Astrocyte (in vitro differentiated cells and primary cell): ENCODE data around the gene OSBPL6. TPM values are rescaled to one million over a fixed set of nuclear protein-coding genes. Genes with fewer than 3 reads are reported as not detected.

Experiments used
- DNase-seq: peaks from one replicate; pipeline ENCODE4 v3.0.0-alpha.2; 2010; ENCODE audit warnings: low read depth
- FAIRE-seq: peaks from 2 replicates; lab custom pipeline; 2011; peaks lifted over from hg19 to GRCh38; lab: Jason Lieb, UNC
- H2AFZ ChIP-seq: 2 replicates; pipeline ENCODE4 v1.6.0; 2012; ENCODE audit warnings: low read depth, low read length, inconsistent platforms
- H3K27ac ChIP-seq: 2 replicates; pipeline ENCODE4 v1.5.1; 2011; ENCODE audit warnings: low read depth, low read length, inconsistent platforms
- H3K27me3 ChIP-seq: 2 replicates; pipeline ENCODE4 v1.6.0; 2011; ENCODE audit warnings: low read length, inconsistent platforms; ENCODE audit not compliant: insufficient read depth
- H3K36me3 ChIP-seq: 2 replicates; pipeline ENCODE4 v1.5.1; 2011; ENCODE audit warnings: low read length, inconsistent platforms; ENCODE audit not compliant: insufficient read depth
- H3K4me1 ChIP-seq: 2 replicates; pipeline ENCODE4 v1.5.1; 2011; ENCODE audit warnings: low read length, inconsistent platforms; ENCODE audit not compliant: insufficient read depth
- H3K4me2 ChIP-seq: 2 replicates; pipeline ENCODE4 v1.6.0; 2012; ENCODE audit warnings: low read length, inconsistent platforms
- H3K4me3 ChIP-seq: 2 replicates; pipeline ENCODE4 v1.5.1; 2011; ENCODE audit warnings: low read depth, mild to moderate bottlenecking, low read length, inconsistent platforms; ENCODE audit not compliant: insufficient read depth
- H3K79me2 ChIP-seq: 2 replicates; pipeline ENCODE4 v1.6.0; 2012; ENCODE audit warnings: mild to moderate bottlenecking, low read length, inconsistent platforms; ENCODE audit not compliant: insufficient read depth
- H3K9ac ChIP-seq: 2 replicates; pipeline ENCODE4 v1.6.0; 2012; ENCODE audit warnings: mild to moderate bottlenecking, low read length, inconsistent platforms
- H3K9me3 ChIP-seq: 2 replicates; pipeline ENCODE4 v1.5.1; 2012; ENCODE audit warnings: low read depth, mild to moderate bottlenecking, low read length, inconsistent platforms; ENCODE audit not compliant: insufficient read depth
- H4K20me1 ChIP-seq: 2 replicates; pipeline ENCODE4 v1.6.0; 2012; ENCODE audit warnings: low read length, inconsistent platforms; ENCODE audit not compliant: insufficient read depth
- H3K27ac Mint-ChIP-seq: one replicate; pipeline ENCODE4 v1.8.0; 2021; ENCODE audit warnings: mild to moderate bottlenecking, mixed read lengths; ENCODE audit not compliant: unreplicated experiment
- H3K27me3 Mint-ChIP-seq: one replicate; pipeline ENCODE4 v1.8.0; 2021; ENCODE audit warnings: low read depth, mixed read lengths; ENCODE audit not compliant: unreplicated experiment
- H3K36me3 Mint-ChIP-seq: one replicate; pipeline ENCODE4 v1.8.0; 2021; ENCODE audit warnings: low read depth, mixed read lengths; ENCODE audit not compliant: unreplicated experiment
- H3K4me1 Mint-ChIP-seq: one replicate; pipeline ENCODE4 v1.8.0; 2021; ENCODE audit warnings: low read depth, mixed read lengths; ENCODE audit not compliant: unreplicated experiment
- H3K4me3 Mint-ChIP-seq: one replicate; pipeline ENCODE4 v1.8.0; 2021; ENCODE audit warnings: mild to moderate bottlenecking, moderate library complexity, mixed read lengths; ENCODE audit not compliant: unreplicated experiment
- H3K9me3 Mint-ChIP-seq: one replicate; pipeline ENCODE4 v1.8.0; 2021; ENCODE audit warnings: mild to moderate bottlenecking, mixed read lengths; ENCODE audit not compliant: unreplicated experiment
- EZH2 ChIP-seq: IDR thresholded peaks from 2 replicates; pipeline ENCODE4 v1.6.1; 2012; ENCODE audit warnings: mild to moderate bottlenecking, low read length, inconsistent platforms; ENCODE audit not compliant: insufficient read depth
- total RNA-seq: library from RNA; stranded (reverse); gene quantifications from 2 replicates; pipeline ENCODE4 v1.2.1, GENCODE V29; 2021
- TF ChIP-seq, protein P1 (sequence below): IDR thresholded peaks from 2 replicates; pipeline ENCODE4 v1.5.1; 2011; ENCODE audit warnings: low read depth, mild to moderate bottlenecking, inconsistent platforms, low read length, moderate library complexity; ENCODE audit not compliant: insufficient read depth

OSBPL6 gene
- total RNA-seq, 1 donor from 2014 or later = 13.4 TPM

DNA sequence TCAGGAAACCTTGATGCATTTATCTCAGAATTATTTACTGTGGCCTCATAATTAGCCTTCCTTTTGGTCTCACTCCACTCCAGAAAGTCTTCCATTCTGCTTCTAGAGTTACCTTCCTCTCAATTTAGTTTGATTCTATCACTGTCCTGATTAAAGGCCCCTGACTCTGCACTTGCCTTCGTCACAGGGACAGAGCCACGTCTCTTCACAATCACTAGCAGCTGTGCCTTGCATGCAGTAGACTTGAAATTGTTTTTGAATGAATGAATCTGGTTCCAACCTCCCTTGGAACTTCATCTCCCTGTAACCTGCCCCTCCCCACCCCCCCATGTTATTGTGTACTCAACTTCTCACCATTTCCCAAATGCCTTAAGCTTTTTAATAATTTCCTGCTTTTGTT lies 52.4 kb downstream of the OSBPL6 start:
- TF ChIP-seq, protein P1, sequence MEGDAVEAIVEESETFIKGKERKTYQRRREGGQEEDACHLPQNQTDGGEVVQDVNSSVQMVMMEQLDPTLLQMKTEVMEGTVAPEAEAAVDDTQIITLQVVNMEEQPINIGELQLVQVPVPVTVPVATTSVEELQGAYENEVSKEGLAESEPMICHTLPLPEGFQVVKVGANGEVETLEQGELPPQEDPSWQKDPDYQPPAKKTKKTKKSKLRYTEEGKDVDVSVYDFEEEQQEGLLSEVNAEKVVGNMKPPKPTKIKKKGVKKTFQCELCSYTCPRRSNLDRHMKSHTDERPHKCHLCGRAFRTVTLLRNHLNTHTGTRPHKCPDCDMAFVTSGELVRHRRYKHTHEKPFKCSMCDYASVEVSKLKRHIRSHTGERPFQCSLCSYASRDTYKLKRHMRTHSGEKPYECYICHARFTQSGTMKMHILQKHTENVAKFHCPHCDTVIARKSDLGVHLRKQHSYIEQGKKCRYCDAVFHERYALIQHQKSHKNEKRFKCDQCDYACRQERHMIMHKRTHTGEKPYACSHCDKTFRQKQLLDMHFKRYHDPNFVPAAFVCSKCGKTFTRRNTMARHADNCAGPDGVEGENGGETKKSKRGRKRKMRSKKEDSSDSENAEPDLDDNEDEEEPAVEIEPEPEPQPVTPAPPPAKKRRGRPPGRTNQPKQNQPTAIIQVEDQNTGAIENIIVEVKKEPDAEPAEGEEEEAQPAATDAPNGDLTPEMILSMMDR = no peak
- no peak for TF ChIP-seq EZH2
- Histone ChIP-seq H3K79me2 (peaks cover 21% of the 10 kb centered on the region), H3K4me1 (peaks cover 9% of the 10 kb centered on the region), H3K36me3 (no peaks in the 10 kb centered on the region), H3K9me3 (no peaks in the 10 kb centered on the region), H2AFZ (no peak overlapping the region), H3K4me2 (no peak overlapping the region), H4K20me1 (no peaks in the 10 kb centered on the region), H3K4me3 (no peak overlapping the region), H3K27ac (no peak overlapping the region), H3K9ac (no peak overlapping the region), H3K27me3 (no peaks in the 10 kb centered on the region)
- FAIRE-seq (no peak), DNase-seq (no peak)
- Mint-ChIP-seq H3K27me3 (no peaks in the 10 kb centered on the region), H3K36me3 (no peaks in the 10 kb centered on the region), H3K4me1 (peaks cover 13% of the 10 kb centered on the region), H3K27ac (no peak overlapping the region), H3K9me3 (no peaks in the 10 kb centered on the region), H3K4me3 (no peak overlapping the region)

DNA sequence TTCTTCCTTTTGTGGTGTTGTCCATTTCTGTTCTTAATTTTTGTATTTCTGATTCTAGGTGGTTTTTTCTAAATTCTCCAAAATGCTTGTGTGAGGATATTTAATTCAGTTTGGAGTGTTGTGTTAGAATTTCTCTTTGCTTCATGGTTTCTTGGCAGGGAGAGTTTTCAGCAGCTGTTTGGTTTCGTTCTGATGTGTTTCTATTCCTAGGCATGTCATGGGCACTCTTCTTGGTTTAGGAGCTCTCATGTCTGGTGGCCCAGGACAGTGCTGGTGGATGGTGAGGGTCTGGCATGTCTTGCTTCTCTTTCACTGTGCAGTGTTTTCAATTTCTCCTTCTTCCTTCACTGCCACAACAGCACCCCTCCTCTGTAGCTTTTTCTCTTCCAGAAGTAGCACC lies 52.9 kb downstream of the OSBPL6 start:
- no peak for FAIRE-seq
- Histone ChIP-seq H4K20me1 (no peaks in the 10 kb centered on the region), H3K27me3 (no peaks in the 10 kb centered on the region), H3K9me3 (no peaks in the 10 kb centered on the region), H3K4me2 (no peak overlapping the region), H3K9ac (no peak overlapping the region), H3K36me3 (no peaks in the 10 kb centered on the region), H3K4me3 (no peak overlapping the region), H2AFZ (no peak overlapping the region), H3K27ac (no peak overlapping the region), H3K79me2 (peaks cover 21% of the 10 kb centered on the region), H3K4me1 (peaks cover 3% of the 10 kb centered on the region)
- no peak for DNase-seq
- no peaks in the 10 kb centered on the region for H3K27me3 Mint-ChIP-seq
- H3K4me3 Mint-ChIP-seq = no peak overlapping the region
- H3K9me3 Mint-ChIP-seq = no peaks in the 10 kb centered on the region
- no peaks in the 10 kb centered on the region for H3K36me3 Mint-ChIP-seq
- H3K27ac Mint-ChIP-seq = no peak overlapping the region
- H3K4me1 Mint-ChIP-seq = peaks cover 10% of the 10 kb centered on the region
- TF ChIP-seq, protein P1 = no peak
- TF ChIP-seq EZH2 = no peak

DNA sequence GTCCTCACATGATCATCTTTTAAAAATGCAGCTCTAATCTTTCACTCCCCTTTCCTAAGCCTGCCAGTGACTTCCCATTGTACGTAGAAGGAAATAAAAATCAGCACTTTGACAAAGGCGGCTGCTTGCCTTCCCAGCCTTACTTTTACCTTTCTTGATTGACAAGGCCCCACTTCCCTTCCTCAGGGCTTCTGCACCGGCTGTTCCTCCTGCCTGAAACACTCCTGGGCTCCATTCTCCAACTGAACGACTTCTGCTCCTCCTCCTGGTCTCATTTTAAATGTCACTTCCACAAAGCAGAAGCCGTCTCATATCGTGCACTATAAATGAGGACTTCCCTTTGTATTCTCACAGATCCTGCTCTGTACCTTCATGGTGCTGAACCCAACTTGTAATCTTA lies 56.1 kb downstream of the OSBPL6 start:
- no peak for TF ChIP-seq EZH2
- TF ChIP-seq, protein P1 = no peak
- Histone ChIP-seq H3K36me3 (no peaks in the 10 kb centered on the region), H3K79me2 (peaks cover 21% of the 10 kb centered on the region), H3K27ac (no peak overlapping the region), H3K9me3 (no peaks in the 10 kb centered on the region), H3K4me1 (no peaks in the 10 kb centered on the region), H3K27me3 (no peaks in the 10 kb centered on the region), H3K9ac (no peak overlapping the region), H4K20me1 (no peaks in the 10 kb centered on the region), H3K4me3 (no peak overlapping the region), H3K4me2 (no peak overlapping the region), H2AFZ (no peak overlapping the region)
- Mint-ChIP-seq H3K27me3 (no peaks in the 10 kb centered on the region), H3K27ac (no peak overlapping the region), H3K9me3 (no peaks in the 10 kb centered on the region), H3K4me3 (no peak overlapping the region), H3K4me1 (peaks cover 4% of the 10 kb centered on the region), H3K36me3 (no peaks in the 10 kb centered on the region)
- FAIRE-seq (no peak), DNase-seq (no peak)
